Hepatocyte (in vitro differentiated cells): ENCODE results near the gene PREX1. TPM values are rescaled to one million over a fixed set of nuclear protein-coding genes. Genes with fewer than 3 reads are reported as not detected.

Experiments
- DNase-seq: peaks from one replicate; pipeline ENCODE4 v3.0.0-alpha.2; 2016; ENCODE audit warnings: low spot score
- H2AFZ ChIP-seq: fragments of 200-600 bp; sonication (generic); 2 replicates; pipeline ENCODE4 v1.6.0; 2016; ENCODE audit warnings: antibody characterized with exemption, mild to moderate bottlenecking
- H3K27ac ChIP-seq: fragments of 200-600 bp; sonication (generic); 2 replicates; pipeline ENCODE4 v1.5.1; 2016; ENCODE audit warnings: mild to moderate bottlenecking
- H3K27me3 ChIP-seq: fragments of 200-600 bp; sonication (generic); 2 replicates; pipeline ENCODE4 v1.6.1; 2016
- H3K36me3 ChIP-seq: fragments of 200-600 bp; sonication (generic); replicated peaks from 2 replicates; pipeline ENCODE4 v1.5.1; 2016; ENCODE audit warnings: low read depth; ENCODE audit not compliant: insufficient read depth
- H3K4me1 ChIP-seq: fragments of 200-600 bp; sonication (generic); 2 replicates; pipeline ENCODE4 v1.5.1; 2016; ENCODE audit warnings: mild to moderate bottlenecking, moderate library complexity; ENCODE audit not compliant: insufficient read depth
- H3K4me2 ChIP-seq: fragments of 200-600 bp; sonication (generic); 2 replicates; pipeline ENCODE4 v1.6.0; 2016
- H3K4me3 ChIP-seq: fragments of 200-600 bp; sonication (generic); 2 replicates; pipeline ENCODE4 v1.5.1; 2016; ENCODE audit warnings: mild to moderate bottlenecking
- H3K79me2 ChIP-seq: fragments of 200-600 bp; sonication (generic); 2 replicates; pipeline ENCODE4 v1.6.0; 2017; ENCODE audit warnings: mild to moderate bottlenecking
- H3K9me2 ChIP-seq: fragments of 200-600 bp; sonication (generic); replicated peaks from 2 replicates; pipeline ENCODE4 v1.6.0; 2017; ENCODE audit warnings: mild to moderate bottlenecking; ENCODE audit not compliant: insufficient read depth
- H3K9me3 ChIP-seq: fragments of 200-600 bp; sonication (generic); 2 replicates; pipeline ENCODE4 v1.5.1; 2016; ENCODE audit warnings: low read depth, mild to moderate bottlenecking
- H4K20me1 ChIP-seq: fragments of 200-600 bp; sonication (generic); 2 replicates; pipeline ENCODE4 v1.6.0; 2016; ENCODE audit warnings: mild to moderate bottlenecking; ENCODE audit not compliant: insufficient read depth, poor library complexity, severe bottlenecking
- EZH2 ChIP-seq: fragments of 200-600 bp; sonication (generic); IDR thresholded peaks from 2 replicates; pipeline ENCODE4 v1.6.1; 2016; ENCODE audit warnings: antibody characterized with exemption, mild to moderate bottlenecking, borderline replicate concordance
- EZH2phosphoT487 ChIP-seq: fragments of 200-600 bp; sonication (generic); IDR thresholded peaks from one replicate; pipeline ENCODE4 v1.6.1; 2018; ENCODE audit warnings: antibody characterized with exemption, mild to moderate bottlenecking, low read depth, moderate library complexity; ENCODE audit not compliant: unreplicated experiment, severe bottlenecking
- WGBS: methylation state at CpG from one replicate; pipeline ENCODE4 v1.1.6; 2016; ENCODE audit warnings: low lambda C conversion rate; ENCODE audit errors: missing lambda C conversion rate; 5-methylcytosine and 5-hydroxymethylcytosine counted together
- polyA plus RNA-seq: library from polyadenylated mRNA; unstranded; fragments of >200 nt; fragmentation: Nextera tagmentation; extraction: Ambion mirVana; gene quantifications from 2 replicates; pipeline ENCODE4 v1.2.1, GENCODE V29; 2016
- total RNA-seq: library from RNA; depleted of rRNA; stranded (reverse); fragments of >200 nt; gene quantifications from 2 replicates; pipeline ENCODE4 v1.2.3, GENCODE V29; 2014
- TF ChIP-seq, protein P1 (sequence below): fragments of 200-600 bp; sonication (generic); IDR thresholded peaks from 2 replicates; pipeline ENCODE4 v1.5.1; 2016; ENCODE audit warnings: antibody characterized with exemption, mild to moderate bottlenecking; ENCODE audit not compliant: poor library complexity

PREX1 gene
- total and polyA plus RNA-seq, 2 experiments from 2014 or later, result 1.8 to 2.9 TPM

DNA sequence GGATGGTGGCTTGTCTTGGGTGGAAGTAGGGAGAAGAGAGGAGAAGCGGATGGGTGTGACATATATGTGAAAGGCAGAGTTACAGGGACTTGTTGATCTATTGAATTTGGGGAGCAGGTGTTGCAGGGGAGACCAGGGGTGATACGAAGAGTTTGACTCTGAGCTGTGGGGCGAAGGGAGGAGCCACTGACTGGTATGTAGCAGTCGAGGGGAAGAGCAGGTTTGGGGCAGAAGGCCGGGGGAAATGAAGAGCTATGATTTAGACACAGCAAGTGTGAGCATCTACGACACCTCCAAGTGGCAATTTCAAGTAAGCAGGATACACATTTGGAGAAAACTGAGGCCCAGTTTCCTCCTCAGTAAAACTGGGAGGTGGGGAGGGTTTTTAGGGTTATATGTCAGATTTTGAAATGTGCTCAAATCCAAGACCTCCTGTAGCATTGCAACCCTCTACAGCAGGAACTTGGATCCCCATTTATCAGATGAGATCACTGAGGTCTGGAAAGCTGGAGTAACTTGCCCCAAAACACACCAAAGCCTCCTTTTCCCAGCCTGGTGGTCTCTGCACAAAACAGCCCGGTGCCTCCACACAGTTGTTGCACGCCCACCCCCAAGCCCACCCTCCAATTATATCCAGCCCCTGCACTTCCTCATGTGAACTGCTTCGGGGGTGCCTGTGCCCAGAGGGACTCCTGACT, 137.8 kb downstream of the PREX1 start:
- WGBS, result 85% methylated on average over 9 of the region's 9 CpGs
- no peak overlapping the region for H3K4me3 ChIP-seq
- no peaks in the 10 kb centered on the region for H3K27me3 ChIP-seq
- H3K4me1 ChIP-seq, result peaks cover 19% of the 10 kb centered on the region
- H3K4me2 ChIP-seq, result no peak overlapping the region
- H4K20me1 ChIP-seq, result no peaks in the 10 kb centered on the region
- H3K36me3 ChIP-seq, result no peaks in the 10 kb centered on the region
- no peak overlapping the region for H2AFZ ChIP-seq
- no peaks in the 10 kb centered on the region for H3K9me3 ChIP-seq
- no peak overlapping the region for H3K27ac ChIP-seq
- DNase-seq, result no peak
- no peaks in the 10 kb centered on the region for H3K79me2 ChIP-seq
- no peak for TF ChIP-seq EZH2
- TF ChIP-seq, protein P1, sequence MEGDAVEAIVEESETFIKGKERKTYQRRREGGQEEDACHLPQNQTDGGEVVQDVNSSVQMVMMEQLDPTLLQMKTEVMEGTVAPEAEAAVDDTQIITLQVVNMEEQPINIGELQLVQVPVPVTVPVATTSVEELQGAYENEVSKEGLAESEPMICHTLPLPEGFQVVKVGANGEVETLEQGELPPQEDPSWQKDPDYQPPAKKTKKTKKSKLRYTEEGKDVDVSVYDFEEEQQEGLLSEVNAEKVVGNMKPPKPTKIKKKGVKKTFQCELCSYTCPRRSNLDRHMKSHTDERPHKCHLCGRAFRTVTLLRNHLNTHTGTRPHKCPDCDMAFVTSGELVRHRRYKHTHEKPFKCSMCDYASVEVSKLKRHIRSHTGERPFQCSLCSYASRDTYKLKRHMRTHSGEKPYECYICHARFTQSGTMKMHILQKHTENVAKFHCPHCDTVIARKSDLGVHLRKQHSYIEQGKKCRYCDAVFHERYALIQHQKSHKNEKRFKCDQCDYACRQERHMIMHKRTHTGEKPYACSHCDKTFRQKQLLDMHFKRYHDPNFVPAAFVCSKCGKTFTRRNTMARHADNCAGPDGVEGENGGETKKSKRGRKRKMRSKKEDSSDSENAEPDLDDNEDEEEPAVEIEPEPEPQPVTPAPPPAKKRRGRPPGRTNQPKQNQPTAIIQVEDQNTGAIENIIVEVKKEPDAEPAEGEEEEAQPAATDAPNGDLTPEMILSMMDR, result no peak
- TF ChIP-seq EZH2phosphoT487, result no peak
- no peaks in the 10 kb centered on the region for H3K9me2 ChIP-seq

DNA sequence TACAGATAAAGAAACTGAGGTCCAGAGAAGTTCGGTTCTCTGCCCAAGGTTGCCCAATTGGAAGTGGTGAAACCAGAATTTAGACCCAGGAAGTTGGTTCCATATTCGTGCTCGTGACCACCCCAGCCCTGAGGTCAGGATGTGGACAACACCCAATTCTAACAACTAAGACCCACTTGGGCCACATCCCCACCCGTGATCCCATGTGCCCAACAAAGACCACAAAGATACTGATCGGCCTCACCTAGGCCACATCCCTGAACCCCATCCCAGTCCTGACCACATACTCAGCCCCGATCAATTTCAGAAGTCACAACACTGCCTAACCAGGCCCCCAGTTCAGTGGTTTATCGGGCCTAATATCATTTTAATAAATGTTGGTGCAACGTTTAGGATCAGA, 138.4 kb downstream of the PREX1 start:
- no peak overlapping the region for H3K27ac ChIP-seq
- H3K36me3 ChIP-seq, result no peaks in the 10 kb centered on the region
- no peak overlapping the region for H3K4me2 ChIP-seq
- no peaks in the 10 kb centered on the region for H3K27me3 ChIP-seq
- H4K20me1 ChIP-seq, result no peaks in the 10 kb centered on the region
- no peak for DNase-seq
- no peak overlapping the region for H3K4me3 ChIP-seq
- no peak overlapping the region for H2AFZ ChIP-seq
- H3K9me2 ChIP-seq, result no peaks in the 10 kb centered on the region
- H3K4me1 ChIP-seq, result peaks cover 14% of the 10 kb centered on the region
- H3K79me2 ChIP-seq, result no peaks in the 10 kb centered on the region
- H3K9me3 ChIP-seq, result no peaks in the 10 kb centered on the region
- WGBS, result 92% methylated on average over 8 of the region's 8 CpGs
- TF ChIP-seq EZH2 (no peak), EZH2phosphoT487 (no peak)
- TF ChIP-seq, protein P1, result no peak

DNA sequence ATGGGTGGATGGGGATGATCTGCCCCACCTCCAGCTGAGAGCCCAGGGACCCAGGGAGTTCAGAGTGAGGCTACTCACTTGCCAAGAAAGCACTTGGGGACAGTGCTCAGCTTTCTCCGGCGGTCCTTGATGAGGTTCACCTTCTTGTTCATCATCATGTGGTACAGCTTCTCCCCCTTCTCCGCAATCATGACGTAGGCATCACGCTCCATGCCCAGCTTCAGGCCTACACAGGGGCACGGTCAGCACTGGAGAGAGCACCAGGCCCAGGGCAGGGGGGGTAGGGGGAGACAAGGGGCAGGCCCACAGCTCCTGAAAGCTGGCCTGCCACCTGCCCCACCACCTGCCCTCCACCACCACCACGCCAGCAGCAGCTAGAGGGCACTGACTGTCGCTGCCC, 139.2 kb downstream of the PREX1 start:
- no peak overlapping the region for H3K4me2 ChIP-seq
- no peaks in the 10 kb centered on the region for H3K9me2 ChIP-seq
- H3K9me3 ChIP-seq, result no peaks in the 10 kb centered on the region
- no peak overlapping the region for H3K4me3 ChIP-seq
- H2AFZ ChIP-seq, result no peak overlapping the region
- H3K27me3 ChIP-seq, result no peaks in the 10 kb centered on the region
- no peak overlapping the region for H3K27ac ChIP-seq
- WGBS, result 99% methylated on average over 8 of the region's 8 CpGs
- H4K20me1 ChIP-seq, result no peaks in the 10 kb centered on the region
- no peaks in the 10 kb centered on the region for H3K36me3 ChIP-seq
- peaks cover 17% of the 10 kb centered on the region for H3K4me1 ChIP-seq
- TF ChIP-seq EZH2phosphoT487, result no peak
- H3K79me2 ChIP-seq, result no peaks in the 10 kb centered on the region
- DNase-seq, result no peak

DNA sequence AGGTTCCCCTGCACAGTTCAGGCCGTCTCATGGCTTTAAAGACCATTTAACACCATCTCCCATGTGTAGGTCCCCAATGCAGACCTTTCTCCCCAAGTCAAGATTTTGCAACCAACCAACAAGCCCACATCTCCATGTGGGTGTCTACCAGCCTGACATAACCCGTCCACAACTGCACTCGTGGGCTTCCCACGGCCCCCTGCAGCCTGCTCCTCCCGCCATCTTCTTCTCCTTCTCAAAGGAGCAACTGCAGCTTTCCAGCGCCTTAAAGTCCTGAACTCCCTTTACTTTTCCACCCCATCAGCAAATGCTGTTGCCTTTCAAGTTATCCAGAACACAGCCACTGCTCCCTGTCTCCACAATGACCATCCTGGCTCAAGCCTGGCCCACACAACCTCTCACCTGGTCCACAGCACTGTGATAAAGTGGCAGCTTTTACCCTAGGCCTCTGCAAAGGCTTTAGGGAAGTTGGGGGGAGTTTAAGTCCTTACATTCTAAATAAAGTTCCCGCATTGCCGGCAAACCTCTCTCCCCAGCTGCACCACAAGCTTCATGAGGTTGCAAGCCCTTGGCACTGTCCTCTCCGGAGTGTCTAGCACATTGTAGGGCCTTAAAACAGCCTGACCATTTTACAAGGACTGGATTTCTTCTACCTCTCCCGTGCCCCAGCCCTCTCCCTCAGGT, 140.5 kb downstream of the PREX1 start:
- H3K4me1 ChIP-seq, result peaks cover 29% of the 10 kb centered on the region
- H2AFZ ChIP-seq, result no peak overlapping the region
- 86% methylated on average over 10 of the region's 10 CpGs for WGBS
- no peak overlapping the region for H3K4me3 ChIP-seq
- no peaks in the 10 kb centered on the region for H3K9me2 ChIP-seq
- H4K20me1 ChIP-seq, result no peaks in the 10 kb centered on the region
- TF ChIP-seq, protein P1, result no peak
- TF ChIP-seq EZH2phosphoT487 (no peak), EZH2 (no peak)
- H3K27ac ChIP-seq, result no peak overlapping the region
- no peaks in the 10 kb centered on the region for H3K79me2 ChIP-seq
- H3K4me2 ChIP-seq, result no peak overlapping the region
- DNase-seq, result no peak
- H3K9me3 ChIP-seq, result no peaks in the 10 kb centered on the region
- H3K36me3 ChIP-seq, result no peaks in the 10 kb centered on the region
- no peaks in the 10 kb centered on the region for H3K27me3 ChIP-seq
